NCI-H2227 (cell line): Measurements from ENCODE around the gene SDF2.
A peak's percentile ranks its signal among the peaks of the same experiment; 100 is the strongest.
"Not testable (repeated sequence)": the region's sequence is repeated elsewhere in the genome, so short reads cannot be mapped to it uniquely, and the experiment has no call there.

Experiments
- DNase-seq: peaks from one replicate; lab custom pipeline; 2025; ENCODE audit not compliant: unreplicated experiment; lab: John Stamatoyannopoulos, UW

The SDF2 gene

DNA sequence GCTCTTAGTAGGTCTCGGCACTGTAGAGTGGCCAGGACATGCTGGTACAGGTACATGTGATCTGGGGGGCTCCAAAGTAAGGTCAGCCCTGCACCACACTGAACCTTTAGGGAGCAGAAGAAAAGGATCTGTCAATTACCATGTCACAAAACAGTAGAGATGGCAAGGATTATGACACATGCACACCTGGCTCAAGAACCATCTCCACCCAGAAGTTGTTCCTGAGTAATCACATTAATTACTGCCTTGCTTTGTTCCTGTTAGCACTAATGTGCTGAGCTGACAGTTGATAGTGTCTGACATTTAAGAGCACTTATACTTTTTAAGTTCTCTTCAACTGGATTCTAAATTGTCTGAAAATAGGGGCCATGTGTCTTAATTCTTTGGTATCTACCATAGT, 26.2 kb downstream of the SDF2 start:
- no peak for DNase-seq

DNA sequence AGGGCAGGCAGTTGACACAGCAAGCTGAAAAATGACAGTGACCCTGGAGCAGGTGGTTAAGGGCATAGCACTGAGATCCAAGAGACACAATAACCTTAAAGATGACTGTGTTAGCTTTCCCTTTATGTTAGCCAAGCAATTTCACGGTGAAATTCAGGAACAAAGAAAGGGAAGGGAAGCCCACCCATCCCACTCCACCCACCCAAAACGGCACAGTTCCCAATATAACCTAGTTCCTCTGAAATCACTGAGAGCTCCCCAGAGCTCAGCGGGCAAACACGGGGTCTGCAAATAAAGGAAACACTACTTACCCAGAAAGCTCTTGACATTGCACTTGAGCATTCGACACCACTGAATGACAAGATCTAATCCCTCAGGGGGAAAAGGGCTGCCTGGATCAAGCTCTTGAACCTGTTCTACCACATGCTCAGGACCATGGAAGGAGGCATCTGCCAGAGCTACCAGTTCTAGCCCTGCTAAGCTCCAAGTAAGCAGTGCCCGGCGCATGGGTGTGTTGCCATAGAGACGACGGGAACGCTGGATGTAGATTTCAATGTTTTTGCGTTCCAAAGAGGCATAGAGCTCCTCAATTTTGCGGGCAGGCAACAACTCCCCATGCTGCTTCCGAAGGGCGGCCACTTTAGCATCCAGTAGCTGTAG, 27.4 kb downstream of the SDF2 start:
- no peak for DNase-seq

DNA sequence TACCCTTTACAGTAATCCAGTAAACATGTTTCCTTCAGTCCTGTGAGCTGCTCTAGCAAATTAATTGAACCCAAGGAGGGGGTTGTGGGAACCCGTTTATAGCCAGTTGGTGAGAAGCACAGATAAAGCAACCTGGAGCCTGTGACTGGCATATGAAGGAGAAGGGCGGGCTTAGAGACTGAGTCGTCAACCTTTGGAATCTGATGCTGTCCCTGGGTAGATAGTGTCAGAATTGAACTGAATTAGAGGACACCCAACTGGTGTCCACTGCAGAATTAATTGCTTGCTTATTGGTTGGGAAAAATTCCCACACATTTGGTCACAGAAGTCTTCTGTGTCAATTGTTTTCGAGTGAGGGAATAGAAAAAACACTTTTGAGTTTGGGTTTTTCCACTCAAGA, 34.9 kb downstream of the SDF2 start:
- no peak for DNase-seq

DNA sequence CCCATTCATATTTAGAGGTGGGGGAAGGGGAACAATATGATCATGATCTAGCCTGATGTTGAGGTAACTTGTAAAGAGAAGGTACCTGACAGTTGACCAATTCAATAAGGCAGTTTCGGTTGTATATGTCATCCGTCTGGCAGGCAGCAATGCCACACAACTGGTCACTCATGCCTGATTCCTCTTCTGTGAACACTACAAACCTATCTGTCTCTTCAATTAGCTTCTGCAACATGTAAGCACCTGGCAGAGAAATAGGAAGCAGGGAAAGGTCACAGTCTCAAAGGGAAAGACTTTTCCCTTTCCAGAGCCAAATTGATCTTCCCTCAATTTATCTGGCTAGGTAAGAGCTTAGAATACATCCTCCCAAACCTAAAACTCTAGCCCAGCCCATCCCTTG, 37.6 kb downstream of the SDF2 start:
- DNase-seq, result no peak

DNA sequence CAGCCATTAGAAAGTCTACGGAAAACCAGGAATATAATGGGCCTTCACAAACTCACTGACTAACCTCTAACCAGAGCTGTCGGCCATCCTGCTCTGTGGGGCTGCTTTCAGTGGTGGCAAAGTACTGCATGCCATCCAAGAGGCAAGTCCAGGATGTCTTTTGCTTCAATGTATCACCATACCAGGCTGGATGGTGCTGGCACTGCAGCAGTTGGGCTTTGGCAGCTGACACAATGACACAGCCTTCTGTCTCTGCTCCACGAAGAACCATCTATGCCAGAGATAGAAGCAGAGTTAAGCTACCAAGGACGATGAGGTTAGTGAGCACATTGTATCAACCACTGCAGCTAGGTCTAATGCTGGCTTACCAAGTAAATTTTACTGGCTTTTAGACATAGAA, 38.0 kb downstream of the SDF2 start:
- DNase-seq, result no peak

DNA sequence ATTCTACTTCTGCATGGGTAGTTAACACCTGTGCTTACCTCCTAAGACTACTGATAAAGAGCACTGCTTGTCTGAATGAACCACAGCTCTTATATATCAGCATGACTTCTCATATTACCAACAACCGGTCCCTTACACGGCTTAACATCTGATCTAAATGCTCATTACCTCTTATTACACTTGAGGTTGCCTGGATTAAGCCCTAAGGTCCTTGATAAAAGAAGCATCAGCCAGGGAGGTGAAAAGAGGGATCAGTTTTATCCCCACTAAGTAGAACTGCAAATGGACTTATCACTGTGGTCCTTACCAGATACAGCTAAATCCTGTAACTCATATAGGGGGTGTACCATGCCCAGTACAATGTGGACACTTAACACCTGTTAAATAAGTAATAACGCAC, 39.5 kb downstream of the SDF2 start:
- no peak for DNase-seq

DNA sequence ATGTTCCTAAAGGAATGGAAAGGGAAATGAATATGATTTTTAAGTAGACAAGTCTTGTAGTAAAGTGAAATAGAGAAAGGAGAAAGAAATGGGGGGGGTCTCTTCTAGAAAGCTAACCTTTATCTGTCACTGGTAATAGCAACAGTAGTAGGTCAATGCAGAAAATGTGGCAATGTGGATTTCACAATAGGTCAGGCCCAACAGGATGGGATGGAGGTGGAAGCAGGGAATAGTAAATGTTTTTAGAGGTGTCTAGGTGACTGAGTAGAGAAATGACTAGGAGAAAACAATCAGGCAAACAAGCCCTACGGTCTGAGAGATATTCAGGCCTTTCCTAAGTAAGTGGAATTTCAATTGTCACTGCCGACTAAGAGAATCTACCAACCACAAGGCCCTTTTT, 41.7 kb downstream of the SDF2 start:
- no peak for DNase-seq

DNA sequence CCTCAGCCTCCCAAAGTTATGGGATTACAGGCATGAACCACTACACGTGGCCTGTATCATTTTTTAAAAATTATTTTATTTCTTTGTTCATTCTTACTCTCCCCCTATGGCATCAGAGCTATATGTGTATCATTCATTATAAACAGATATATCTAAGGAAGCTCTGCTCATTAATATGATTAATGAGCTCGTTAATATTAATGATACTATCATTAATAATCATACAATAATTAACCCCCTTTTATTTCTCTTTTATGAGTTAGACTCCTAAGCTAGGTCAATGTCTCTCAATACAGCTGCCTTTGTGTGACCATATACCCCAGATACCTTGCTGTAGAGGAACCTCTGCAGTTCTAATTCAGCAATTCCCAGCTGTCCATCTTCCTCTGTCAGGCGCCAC, 43.2 kb downstream of the SDF2 start:
- no peak for DNase-seq

DNA sequence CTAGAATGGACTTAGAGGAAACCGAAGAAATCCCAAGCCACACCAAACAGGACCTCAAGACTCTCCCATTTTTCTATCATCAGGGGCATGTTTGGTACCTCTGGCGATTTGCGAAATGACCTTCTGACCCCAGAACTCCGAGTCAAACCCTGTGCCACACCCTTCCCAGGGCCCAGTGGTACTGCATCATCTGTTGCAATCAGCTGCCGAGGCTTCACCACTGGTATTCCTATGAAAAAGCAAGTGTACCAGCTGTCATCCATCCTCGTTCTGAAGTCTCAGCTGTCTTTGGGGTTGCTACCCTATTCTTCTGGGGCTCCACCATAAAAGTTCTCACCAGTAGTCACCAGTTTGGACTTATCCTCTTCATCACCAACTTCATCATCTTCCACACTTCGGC, 45.4 kb downstream of the SDF2 start:
- DNase-seq, result no peak

DNA sequence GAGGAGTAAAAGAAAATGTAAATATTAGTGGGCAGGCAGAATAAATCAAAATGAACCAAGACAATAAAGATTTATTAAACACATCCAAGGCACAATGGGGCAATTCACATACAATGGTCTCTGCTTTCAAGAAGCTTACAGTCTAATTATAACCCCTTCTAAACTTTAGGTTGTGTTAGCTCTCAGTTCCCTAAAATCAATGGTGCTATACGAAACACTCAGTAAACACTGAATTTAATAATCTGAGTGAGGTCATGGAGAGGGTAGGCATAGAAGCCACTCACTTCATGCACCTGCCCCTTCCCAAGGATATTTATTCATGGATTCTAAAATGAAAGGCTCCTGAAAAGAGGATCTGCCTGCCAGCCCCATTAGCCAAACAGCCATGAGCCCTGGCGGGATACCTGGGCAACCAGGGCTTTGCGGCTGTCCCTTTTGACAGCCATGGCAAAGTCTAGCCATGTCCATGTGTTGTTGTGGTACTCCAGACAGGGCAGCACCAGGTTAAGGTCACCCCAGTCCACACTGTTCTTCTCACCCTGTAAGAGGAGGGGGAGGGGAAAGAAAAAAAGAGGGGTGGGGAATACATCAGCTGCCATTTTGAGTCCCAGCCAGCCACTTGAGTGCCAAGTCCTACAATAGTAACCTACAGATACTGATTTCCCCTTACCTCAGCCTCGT, 46.3 kb downstream of the SDF2 start:
- DNase-seq, result no peak

DNA sequence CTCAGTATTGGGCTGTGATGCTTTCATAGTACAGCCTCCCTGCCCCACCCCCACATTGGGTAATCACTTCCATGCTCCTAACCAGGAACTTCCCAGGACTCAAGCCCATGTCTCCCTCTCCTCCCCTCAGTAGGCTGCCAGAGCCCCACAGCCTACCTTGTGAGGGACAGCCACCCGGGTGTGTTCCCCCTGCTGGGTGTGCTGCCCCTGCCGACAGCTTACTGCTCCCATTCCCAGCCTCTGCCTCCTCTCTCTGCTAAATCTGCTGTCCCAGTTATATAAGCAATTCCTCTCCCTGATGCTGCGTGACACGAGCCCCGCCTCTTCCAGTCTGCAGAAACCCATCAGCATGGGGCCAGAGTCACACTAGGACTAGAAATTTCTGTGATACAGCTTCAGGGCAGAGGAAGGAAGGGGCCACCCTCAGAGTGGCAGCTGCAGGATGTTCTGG, 47.8 kb downstream of the SDF2 start, which contains the start of gene RSKR:
Gene RSKR (minus strand): TSS at position 255 of the 451 bp plus-strand sequence. CDS start 24 bp downstream, at position 231.
- no peak for DNase-seq

DNA sequence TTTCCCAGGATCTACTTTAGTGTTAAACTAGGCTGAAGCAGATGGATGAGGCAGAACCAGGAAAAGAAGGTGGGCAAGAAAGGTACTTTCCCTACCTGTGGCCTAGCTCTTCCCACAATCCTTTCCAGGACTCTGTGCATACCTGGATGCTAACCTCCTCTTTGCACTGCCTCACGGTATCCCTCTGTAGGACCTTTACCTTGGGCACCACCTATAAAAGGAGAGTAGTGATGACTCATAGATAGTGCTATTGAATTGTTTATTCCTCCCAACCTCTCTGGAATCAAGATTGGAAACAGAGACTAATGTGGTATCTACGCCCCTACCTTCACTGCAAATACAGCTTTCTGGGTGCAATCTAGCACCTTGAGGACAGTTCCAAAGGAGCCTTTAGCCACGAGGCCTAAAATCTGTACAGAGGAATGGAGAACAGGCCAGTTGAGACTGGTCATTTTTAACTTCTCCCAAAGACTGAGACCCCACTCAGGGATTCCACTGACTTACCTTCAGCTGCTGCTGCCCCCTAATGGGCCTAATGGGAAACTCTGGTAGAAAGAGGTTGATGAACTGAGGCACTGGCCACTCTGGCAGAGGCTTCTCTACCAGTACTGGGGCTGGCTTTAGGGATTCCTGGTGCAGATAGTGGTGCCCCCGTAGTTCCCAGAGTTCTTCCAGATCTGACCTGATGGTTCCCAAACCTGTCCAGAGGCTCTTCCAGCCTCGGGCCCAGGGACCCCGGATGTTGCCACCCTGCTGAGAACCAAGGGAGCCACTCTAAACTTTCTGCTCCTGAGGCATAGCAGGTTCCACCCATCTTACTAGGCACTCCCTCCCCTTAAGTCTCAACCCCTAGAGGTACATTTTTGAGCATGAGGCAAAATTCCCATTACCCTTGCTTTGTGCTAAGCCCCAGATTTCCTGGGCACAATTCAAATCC, 48.5 kb downstream of the SDF2 start:
- DNase-seq, result peak; percentile 28

DNA sequence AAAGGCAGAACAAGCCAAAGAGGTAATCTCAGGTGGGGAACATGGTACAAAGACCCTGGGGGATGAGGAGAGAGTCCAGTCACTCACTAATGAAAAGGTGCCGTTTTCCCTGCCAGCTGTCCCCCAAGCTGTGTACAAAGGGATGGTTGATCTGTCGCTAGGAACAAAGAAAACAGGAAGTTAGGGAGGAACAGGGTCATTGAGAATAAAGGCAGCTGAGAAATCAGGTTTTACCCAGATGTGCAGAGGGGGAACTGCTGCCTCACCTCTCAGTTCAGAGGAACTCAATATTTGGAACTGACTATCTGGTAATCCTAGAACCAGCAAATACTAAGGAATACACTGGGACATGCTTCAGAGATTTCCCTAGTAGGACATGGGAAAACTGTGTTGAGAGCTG, 49.2 kb downstream of the SDF2 start:
- DNase-seq, result no peak

DNA sequence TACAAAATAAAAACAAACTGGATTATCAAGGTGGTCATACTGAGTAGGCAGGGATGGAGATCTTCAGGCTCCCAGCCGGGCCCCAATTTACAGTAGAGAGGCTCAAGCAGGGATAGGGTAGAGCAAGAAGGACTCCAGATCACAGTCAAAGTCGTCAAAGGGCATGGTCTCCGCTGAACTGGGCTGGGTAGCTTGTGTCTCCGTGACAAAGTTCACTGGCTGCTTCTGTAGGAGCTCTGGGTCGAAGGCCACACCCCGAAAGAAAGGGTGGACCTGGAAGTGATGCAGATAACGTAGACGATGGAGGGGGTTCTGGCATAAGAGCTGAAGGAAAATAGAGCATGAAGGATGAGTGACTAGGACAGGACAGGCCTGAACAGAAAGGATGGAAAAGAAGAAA, 51.3 kb downstream of the SDF2 start:
- no peak for DNase-seq

DNA sequence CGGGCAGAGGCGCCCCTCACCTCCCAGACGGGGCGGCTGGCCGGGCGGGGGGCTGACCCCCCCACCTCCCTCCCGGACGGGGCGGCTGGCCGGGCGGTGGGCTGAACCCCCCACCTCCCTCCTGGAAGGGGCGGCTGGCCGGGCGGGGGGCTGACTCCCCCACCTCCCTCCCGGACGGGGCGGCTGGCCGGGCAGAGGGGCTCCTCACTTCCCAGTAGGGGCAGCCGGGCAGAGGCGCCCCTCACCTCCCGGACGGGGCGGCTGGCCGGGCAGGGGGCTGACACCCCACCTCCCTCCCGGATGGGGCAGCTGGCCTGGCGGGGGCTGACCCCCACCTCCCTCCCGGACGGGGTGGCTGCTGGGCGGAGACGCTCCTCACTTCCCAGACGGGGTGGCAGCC, 57.7 kb downstream of the SDF2 start:
- DNase-seq, result not testable (repeated sequence)

DNA sequence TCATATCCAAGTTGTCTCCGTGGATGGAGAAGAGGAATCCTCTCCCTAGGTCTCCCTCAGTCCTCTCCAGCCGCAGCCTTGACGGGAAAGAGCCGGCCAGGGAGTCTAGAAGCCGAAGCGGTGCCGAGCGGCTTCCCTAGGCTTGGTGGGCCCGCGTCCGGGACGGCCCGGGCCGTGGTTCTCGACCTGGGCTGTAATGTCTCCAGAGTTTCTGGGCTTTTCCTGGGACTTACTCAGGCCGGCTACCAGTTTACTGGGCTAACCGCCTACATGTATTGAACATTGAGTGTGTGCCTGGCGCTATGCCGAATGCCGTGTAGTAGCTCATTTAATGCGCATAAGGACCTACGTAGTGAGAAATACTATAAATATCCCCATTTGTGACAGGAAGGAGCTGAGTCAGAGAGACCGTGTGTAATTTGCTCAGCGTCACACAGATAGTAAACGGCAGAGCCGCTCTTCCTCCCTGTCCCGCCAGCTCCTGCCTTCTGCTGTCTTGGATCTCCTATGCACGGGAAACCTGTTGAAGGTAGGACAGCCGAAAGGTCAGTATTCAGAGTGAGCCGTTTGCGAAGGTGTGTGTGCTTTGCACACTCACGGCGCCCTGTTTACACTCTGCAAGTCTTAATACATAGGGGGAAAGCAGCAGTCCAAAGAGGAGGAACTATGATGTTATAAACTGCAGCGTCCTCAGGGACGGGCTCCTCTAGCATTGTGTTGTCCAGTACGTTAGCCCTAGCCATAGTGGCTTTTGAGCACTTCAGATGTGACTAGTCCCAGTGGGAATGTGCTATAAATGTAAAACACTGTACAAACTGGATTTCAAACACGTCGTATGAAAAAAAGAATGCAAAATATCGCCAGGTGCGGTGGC, 62.2 kb downstream of the SDF2 start:
- peak; percentile 67 for DNase-seq

DNA sequence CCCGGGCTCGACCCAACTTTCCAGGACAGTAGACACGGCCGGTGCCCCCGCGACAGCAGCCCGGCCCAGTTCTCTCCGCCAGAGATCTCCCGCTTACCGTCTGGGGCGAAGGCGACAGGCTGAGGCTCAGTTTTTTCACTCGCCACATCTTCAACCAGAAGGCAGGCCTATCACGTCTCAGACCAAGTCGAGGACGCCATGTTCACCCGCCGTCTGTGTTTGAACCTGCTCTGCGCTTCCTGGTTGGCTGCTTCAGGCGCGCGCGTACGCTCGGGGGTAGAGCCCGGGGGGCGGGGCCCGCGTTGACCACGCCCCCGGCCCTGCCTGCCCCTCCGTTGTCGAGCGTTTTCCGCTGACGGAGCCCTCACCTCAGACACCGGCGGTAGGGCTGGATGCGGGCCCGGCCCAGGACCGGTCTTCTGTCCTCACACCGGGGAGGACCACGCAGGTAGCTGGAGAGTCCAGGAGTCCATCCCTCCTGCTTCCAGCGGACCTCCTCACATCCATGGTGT, 62.9 kb downstream of the SDF2 start, which contains the start of gene SPAG5:
Gene SPAG5 (minus strand): TSS at position 227 of the 512 bp plus-strand sequence. CDS start 79 bp downstream, at position 148.
- DNase-seq, result peak; percentile 93

DNA sequence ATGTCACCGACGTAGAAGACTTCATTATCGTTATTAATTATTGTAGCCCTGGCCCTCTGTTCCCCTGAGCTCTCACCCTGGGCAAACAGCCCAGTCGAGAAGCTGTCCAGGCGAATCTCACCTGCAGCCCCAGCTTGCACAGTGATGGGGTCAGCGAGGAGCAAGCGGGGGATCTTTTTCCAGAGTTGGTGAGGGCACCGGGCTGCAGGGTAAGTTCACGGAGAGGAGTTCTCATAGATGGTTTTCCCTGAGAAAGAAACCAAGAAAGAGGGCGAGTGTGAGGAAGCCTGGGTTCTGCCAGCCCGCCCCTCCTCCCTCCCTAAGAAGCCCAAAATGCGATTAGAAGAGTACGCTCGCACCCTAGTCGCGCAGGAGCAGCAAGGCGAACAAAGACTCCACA, 63.3 kb downstream of the SDF2 start:
- no peak for DNase-seq
